Stimulated activated CD8-positive, alpha-beta memory T cell treated with anti-CD3 and anti-CD28 coated beads, Interleukin-12 subunit alpha, Interleukin-12 subunit beta, amount 100 ng/mL, for 4 hours (primary cell): ENCODE data around the gene PCDHA1.

Source experiments
- DNase-seq: peaks from one replicate; pipeline ENCODE4 v3.0.0-alpha.2; 2020; ENCODE audit warnings: low read depth

Gene PCDHA1

DNA sequence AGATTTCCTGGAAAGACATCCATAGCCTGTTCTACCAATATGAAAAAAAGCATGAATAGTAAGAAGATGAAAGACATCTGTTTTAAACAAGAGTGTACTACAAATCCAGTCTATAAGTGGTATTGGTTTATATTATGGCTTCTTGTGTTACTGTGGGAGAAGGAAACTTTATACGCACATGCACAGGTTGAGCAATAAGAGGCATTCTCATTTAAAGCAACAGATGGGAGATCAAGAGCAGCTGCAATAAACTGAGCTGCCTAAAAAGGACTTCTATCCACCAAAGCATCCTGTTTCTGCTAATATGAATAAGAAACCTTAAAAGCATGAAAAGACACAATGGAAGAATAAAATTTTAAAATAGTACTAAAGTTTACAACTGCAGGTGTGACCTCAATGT is 256.6 kb downstream of the PCDHA1 start:
- no peak for DNase-seq

DNA sequence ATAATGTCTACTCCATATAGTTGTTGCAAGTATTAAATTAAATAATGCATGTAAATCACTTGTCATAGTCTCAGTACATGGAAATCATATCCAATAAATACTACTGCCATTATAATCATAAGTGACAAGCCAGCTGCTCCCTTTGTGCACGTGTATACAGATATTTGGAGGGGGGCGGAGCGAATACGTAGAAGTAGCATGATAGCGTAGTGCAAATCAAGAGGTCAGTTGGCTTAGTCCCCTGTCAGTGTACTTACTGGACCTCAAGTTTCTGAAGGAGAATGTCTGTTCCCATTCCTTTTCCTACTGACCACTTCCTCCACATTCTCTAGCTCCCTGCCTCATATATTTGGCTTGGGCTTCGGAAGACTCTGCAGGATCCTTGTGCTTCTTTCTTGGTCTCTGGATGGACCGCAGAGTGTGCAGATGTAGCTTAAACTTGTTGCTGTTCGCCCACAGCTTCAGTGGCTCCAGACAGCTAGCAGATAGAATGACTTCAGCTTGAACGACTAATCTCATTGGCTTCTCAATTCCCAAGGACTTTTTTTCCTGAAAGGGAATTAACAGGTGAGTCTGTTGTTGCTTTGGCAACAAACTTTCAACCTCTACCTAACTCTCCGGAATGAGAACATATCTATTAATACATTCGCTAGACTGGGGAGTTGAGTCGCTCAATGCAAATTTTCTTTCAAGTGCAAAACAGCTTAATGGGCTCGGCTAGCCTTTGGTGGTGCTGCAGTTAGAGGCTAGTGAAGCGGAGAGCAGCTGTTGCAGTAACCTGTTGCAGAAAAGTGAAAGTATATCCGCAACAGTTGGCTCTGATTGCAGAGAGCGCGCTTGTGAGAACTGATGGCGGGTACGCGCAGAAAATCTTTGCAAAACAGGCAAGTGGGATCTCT is 264.9 kb downstream of the PCDHA1 start, which contains the start of gene PCDHB1:
Gene PCDHB1 (plus strand): TSS at position 753 of the 899 bp plus-strand sequence. CDS start 97 bp downstream, at position 850.
- no peak for DNase-seq

DNA sequence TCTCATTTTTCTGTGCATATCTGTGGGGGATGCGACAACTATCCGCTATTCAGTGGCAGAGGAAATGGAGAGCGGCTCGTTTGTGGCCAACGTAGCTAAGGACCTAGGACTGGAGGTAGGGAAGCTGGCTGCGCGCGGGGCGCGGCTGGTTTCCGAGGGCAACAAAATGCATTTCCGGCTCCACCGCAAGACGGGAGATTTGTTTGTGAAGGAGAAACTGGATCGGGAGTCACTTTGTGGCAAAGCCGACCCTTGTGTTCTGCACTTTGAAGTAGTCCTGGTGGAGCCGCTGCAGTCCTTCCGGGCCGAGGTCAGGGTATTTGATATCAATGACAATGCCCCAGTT is 265.6 kb downstream of the PCDHA1 start:
- no peak for DNase-seq
